Upper lobe of left lung (tissue), 6 donors: Measurements from ENCODE around the gene TMEM132C. TPM values are rescaled to one million over a fixed set of nuclear protein-coding genes. Genes with fewer than 3 reads are reported as not detected.

Experiments
- ATAC-seq, 2 donors: fragments of 200-7000 bp; cut with Tn5 transposase; one replicate each; pipeline ENCODE4 v1.9.1; 2022; ENCODE audit warnings: mild to moderate bottlenecking in 2 of 2, moderate library complexity in 2 of 2; ENCODE audit not compliant: low FRiP score in 2 of 2
- DNase-seq, 2 donors: peaks; one replicate each; pipeline ENCODE4 v3.0.0-alpha.2; 2019 to 2020
- H3K27ac ChIP-seq, 4 donors: fragments of 200-600 bp; sonication (generic); one replicate each; pipeline ENCODE4 v1.5.1; 2016 to 2019
- H3K27me3 ChIP-seq, 4 donors: fragments of 200-600 bp; sonication (generic); one replicate each; pipeline ENCODE4 v1.5.1; 2017 to 2019
- H3K36me3 ChIP-seq, 4 donors: fragments of 200-600 bp; sonication (generic); one replicate each; pipeline ENCODE4 v1.5.1; 2016 to 2019
- H3K4me1 ChIP-seq, 4 donors: fragments of 200-600 bp; sonication (generic); one replicate each; pipeline ENCODE4 v1.5.1; 2018 to 2019
- H3K4me3 ChIP-seq, 4 donors: fragments of 200-600 bp; sonication (generic); one replicate each; pipeline ENCODE4 v1.5.1; 2017 to 2019; ENCODE audit warnings: mild to moderate bottlenecking in 2 of 4, moderate library complexity in 1 of 4
- H3K9me3 ChIP-seq, 4 donors: fragments of 200-600 bp; sonication (generic); one replicate each; pipeline ENCODE4 v1.5.1; 2018 to 2019
- CTCF ChIP-seq, 6 experiments: fragments of 450-650 bp in 4 of 6; fragments of 200-600 bp in 2 of 6; sonication (generic) in 2 of 6; IDR thresholded peaks; one replicate each; pipeline ENCODE4 v1.5.1; 2016 to 2019; ENCODE audit warnings: antibody characterized with exemption in 6 of 6
- EP300 ChIP-seq, 4 donors: sonication (generic); formaldehyde crosslinking; IDR thresholded peaks; one replicate each; pipeline ENCODE4 v1.5.1; 2017; ENCODE audit warnings: antibody characterized with exemption in 4 of 4, control low read depth in 2 of 4
- POLR2A ChIP-seq, 4 donors: fragments of 450-650 bp; IDR thresholded peaks; one replicate each; pipeline ENCODE4 v1.5.1; 2016 to 2017; ENCODE audit warnings: antibody characterized with exemption in 4 of 4, mild to moderate bottlenecking in 2 of 4
- POLR2AphosphoS5 ChIP-seq, 2 donors: sonication (generic); formaldehyde crosslinking; IDR thresholded peaks; one replicate each; pipeline ENCODE4 v1.5.1; 2017; ENCODE audit warnings: antibody characterized with exemption in 2 of 2
- WGBS, 2 donors: methylation state at CpG; one replicate each; pipeline ENCODE4 v1.1.5; 2017 to 2018; 5-methylcytosine and 5-hydroxymethylcytosine counted together
- total RNA-seq, 6 donors: library from RNA; depleted of rRNA in 4 of 6; stranded (reverse); fragments of >200 nt in 4 of 6; gene quantifications; one replicate each; pipeline versions ENCODE4 v1.1.0 to v1.2.1, GENCODE V29; 2016 to 2021
- donor health status: DM: no; HTN: no; CAD: no; lungs with moderate emphysema.
- donor health status: DM: no; HTN: yes; CAD: no; lungs with severe emphysema.

The TMEM132C gene
- total RNA-seq, 6 donors from 2014 or later = under 0.01 to 2.2 (median 1.1) TPM

- Histone ChIP-seq H3K4me1 (no peaks in the 10 kb centered on the region), H3K27ac (no peak overlapping the region), H3K36me3 (no peaks in the 10 kb centered on the region), H3K9me3 (peaks cover 0 to 10% (median 5%) of the 10 kb centered on the region in 4 donors), H3K27me3 (no peaks in the 10 kb centered on the region), H3K4me3 (no peak overlapping the region)
- WGBS, 2 donors = 67 to 68% methylated on average over 11 of the region's 11 CpGs
- DNase-seq (no peak), ATAC-seq (no peak)
- no peak for TF ChIP-seq POLR2AphosphoS5 (IDR thresholded peaks at IDR 0.05)
These were observed 303.5 kb downstream of the TMEM132C start for GRCh38 chr12:128570191-128571065.

- Histone ChIP-seq H3K36me3 (no peaks in the 10 kb centered on the region), H3K4me3 (no peak overlapping the region), H3K27me3 (no peaks in the 10 kb centered on the region), H3K9me3 (peaks cover 0 to 10% (median 5%) of the 10 kb centered on the region in 4 donors), H3K27ac (no peak overlapping the region), H3K4me1 (no peaks in the 10 kb centered on the region)
- TF ChIP-seq POLR2A (IDR thresholded peaks at IDR 0.05) (no peak), POLR2AphosphoS5 (IDR thresholded peaks at IDR 0.05) (no peak), EP300 (IDR thresholded peaks at IDR 0.05) (no peak), CTCF (IDR thresholded peaks at IDR 0.05) (no peak)
- ATAC-seq = peak in 1 of 2 donors; percentile 26
- DNase-seq = no peak
- WGBS, 2 donors = 99 to 100% methylated on average over 1 to 6 of the region's 7 CpGs
These were observed 305.2 kb downstream of the TMEM132C start for GRCh38 chr12:128571906-128572810.

GRCh38 chr12:128573907-128574306 lies 306.9 kb downstream of the TMEM132C start:
- 59 to 69% methylated on average over 4 of the region's 4 CpGs for WGBS, 2 donors
- Histone ChIP-seq H3K4me1 (no peaks in the 10 kb centered on the region), H3K9me3 (peaks cover 0 to 10% (median 5%) of the 10 kb centered on the region in 4 donors), H3K27me3 (no peaks in the 10 kb centered on the region), H3K36me3 (no peaks in the 10 kb centered on the region), H3K4me3 (no peak overlapping the region), H3K27ac (no peak overlapping the region)
- DNase-seq (no peak), ATAC-seq (no peak)
- TF ChIP-seq POLR2AphosphoS5 (IDR thresholded peaks at IDR 0.05) = no peak
- TF ChIP-seq POLR2A (IDR thresholded peaks at IDR 0.05) = no peak
- TF ChIP-seq EP300 (IDR thresholded peaks at IDR 0.05) = no peak
- TF ChIP-seq CTCF (IDR thresholded peaks at IDR 0.05) = no peak

- WGBS, 2 donors = 87 to 90% methylated on average over 8 of the region's 8 CpGs
- H3K9me3 ChIP-seq = no peaks in the 10 kb centered on the region
- no peak overlapping the region for H3K4me3 ChIP-seq
- no peak overlapping the region for H3K27ac ChIP-seq
- TF ChIP-seq POLR2A (IDR thresholded peaks at IDR 0.05) (no peak), POLR2AphosphoS5 (IDR thresholded peaks at IDR 0.05) (no peak), CTCF (IDR thresholded peaks at IDR 0.05) (no peak), EP300 (IDR thresholded peaks at IDR 0.05) (no peak)
- DNase-seq = no peak
- no peaks in the 10 kb centered on the region for H3K27me3 ChIP-seq
- ATAC-seq = no peak
- no peaks in the 10 kb centered on the region for H3K36me3 ChIP-seq
- no peaks in the 10 kb centered on the region for H3K4me1 ChIP-seq
These were observed 311.1 kb downstream of the TMEM132C start for GRCh38 chr12:128578045-128578444.

- 47 to 52% methylated on average over 7 of the region's 7 CpGs for WGBS, 2 donors
- no peak for DNase-seq
- ATAC-seq = no peak
These were observed 314.4 kb downstream of the TMEM132C start for GRCh38 chr12:128581321-128581761.

More at GRCh38 chr12:128581321-128581761, 314.4 kb downstream of the TMEM132C start:
- TF ChIP-seq EP300 (IDR thresholded peaks at IDR 0.05) (no peak), POLR2A (IDR thresholded peaks at IDR 0.05) (no peak), POLR2AphosphoS5 (IDR thresholded peaks at IDR 0.05) (no peak), CTCF (IDR thresholded peaks at IDR 0.05) (no peak)
- Histone ChIP-seq H3K4me1 (no peaks in the 10 kb centered on the region), H3K27ac (no peak overlapping the region), H3K4me3 (no peak overlapping the region), H3K36me3 (no peaks in the 10 kb centered on the region), H3K9me3 (no peaks in the 10 kb centered on the region), H3K27me3 (no peaks in the 10 kb centered on the region)
